NCI-H2029 (cell line): ENCODE data around the gene GRK6.
"Not testable (repeated sequence)": the region's sequence is repeated elsewhere in the genome, so short reads cannot be mapped to it uniquely, and the experiment has no call there.

Experiments used
- DNase-seq: peaks from one replicate; lab custom pipeline; 2025; lab: John Stamatoyannopoulos, UW

Gene GRK6

DNA sequence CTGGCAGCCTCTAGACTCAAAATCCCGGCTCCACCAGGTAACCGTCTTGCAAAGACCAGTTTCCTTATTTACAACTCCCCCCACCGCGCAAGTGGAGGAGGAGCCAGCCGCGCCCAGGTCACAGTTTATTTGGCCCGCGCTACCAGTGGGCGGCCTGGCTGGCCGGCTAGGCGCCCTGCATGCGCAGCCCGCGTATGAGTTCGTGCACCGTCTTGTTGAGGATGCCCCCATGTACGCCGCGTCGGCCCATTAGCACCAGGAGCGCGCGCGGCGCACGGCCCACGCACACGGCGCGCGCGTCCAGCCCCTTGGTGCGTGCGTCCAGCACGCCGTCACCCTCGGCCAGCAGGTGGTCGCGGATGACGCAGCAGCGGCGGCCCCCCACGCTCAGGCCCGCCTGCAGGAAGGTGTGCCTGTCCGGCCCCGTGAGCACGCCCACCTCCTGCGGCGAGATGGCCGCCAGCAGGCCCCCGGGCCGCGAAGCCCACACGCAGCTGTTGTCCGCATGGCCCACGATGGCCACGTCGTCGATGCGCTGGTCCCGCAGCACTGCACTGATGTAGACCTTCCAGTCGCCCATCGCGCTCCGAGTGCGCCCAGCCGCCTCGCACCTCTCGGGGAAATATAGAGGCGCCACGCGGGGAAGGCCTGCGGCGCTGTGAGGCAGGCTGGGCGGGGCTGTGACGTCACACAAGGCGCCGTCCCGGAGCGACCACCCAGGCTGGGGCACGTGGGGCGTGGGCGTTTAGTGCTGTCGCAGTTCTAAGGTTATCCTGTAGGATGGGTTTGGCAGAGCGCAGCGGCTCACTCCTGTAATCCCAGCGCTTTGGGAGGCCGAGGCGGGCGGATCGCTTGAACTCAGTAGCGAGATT, 26.2 kb upstream of the GRK6 start, which contains the start of gene PFN3:
Gene PFN3 (minus strand): TSS at position 665 of the 872 bp plus-strand sequence. CDS start 85 bp downstream, at position 580.
- no peak for DNase-seq

DNA sequence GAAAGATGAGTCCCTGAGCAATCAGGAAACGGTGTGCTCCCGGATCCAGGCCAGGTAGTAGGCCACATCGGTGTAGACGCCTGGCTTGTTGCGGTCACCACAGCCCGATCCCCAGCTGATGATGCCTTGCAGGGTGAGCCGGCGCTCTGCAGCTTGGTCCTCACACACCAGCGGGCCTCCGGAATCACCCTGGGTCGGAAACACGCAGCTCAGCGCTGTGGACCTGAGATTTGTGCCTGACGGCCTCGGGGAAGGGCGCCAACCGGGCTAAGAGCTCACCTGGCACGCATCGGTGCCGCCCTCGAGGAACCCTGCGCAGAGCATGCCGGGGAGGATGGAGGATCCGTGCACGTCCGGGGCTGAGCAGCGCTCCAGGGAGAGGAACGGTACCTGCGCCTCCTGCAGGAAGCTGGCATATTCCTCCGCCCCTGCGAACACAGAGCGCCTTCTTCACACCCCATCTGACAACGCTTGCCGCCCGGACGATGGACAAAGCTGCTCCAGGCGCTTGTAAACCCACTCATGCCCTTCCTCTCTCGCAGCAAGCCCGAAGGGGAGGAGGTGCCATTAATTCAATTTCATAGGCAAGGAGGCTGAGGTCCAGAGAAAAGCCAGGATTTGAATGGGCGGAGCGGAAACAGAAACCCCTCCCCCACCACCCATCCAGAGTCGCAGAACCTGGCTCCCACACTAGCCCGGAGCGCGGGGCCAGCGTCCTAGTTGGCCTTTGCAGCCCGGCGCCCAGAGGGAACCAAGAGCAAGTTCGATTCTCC, 24.0 kb upstream of the GRK6 start:
- DNase-seq, result peak; percentile 84

GRCh38 chr5:177403102-177403791, 23.2 kb upstream of the GRK6 start:
- no peak for DNase-seq

DNA sequence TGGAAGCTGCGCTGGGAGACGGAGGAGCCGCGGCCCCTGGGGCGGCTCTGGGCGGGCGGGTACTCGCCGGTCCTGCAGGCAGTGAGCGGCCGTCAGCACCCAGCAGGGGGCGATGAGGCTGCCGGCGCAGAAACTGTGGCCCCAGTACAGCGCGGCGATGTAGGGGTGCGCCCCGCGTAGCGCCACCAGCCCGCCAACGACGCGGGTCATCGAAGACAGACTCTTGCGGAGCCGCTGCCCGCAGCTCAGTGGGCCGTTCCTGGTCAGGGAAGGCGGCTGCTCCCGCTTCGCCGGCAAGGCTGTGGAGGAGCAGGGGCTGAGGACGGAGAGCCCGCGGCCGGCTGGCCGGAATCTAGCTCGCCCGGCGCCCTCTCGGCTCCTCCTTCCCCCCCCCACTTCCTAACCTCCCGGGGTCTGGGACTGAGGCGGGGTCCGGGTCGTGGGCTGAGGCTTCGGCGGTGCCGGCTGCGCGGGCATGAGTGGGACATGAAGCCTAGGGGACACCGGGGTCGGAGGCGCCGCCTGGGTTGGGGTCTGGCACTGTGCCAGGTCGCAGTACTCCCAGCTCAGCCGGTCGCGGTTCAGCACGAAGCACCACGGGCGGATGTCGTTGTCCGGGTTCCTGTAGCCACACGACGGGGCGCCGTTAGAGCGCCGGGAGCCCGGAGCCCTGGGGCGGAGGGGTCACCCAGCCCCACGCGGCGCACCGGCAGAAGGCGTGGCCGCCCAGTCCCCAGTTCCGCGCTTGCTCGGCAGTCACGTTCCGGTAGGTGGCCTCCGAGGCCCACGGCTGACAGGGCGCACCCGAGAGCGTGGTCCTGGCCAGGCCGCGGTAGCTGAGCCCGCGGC, 22.5 kb upstream of the GRK6 start:
- DNase-seq, result peak; percentile 68

DNA sequence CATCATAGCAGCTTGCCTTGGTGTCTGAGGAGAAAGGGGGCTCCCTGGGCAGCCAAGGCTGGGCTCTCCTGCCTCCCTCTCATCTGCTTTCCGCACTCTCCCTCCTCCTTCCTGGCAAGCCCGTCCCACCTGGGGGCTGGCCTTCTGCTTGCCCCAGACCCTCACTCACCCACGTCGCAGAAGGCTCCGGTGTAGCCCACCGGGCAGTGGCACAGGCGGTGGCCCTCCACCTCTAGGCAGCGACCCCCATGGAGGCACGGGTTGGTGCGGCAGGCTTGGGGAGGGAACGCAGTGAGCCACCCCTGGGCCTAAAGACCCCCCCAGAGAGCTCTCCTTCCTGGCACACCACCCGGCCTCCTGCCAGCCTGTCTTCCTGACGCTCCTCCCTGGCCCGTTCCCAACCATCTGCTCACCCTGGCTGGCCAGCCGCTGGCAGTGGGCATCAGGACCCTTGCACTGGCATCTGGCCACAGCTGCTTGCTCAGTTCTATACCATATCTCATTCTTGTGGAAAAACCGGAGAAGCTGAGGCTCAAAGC, 21.8 kb upstream of the GRK6 start:
- no peak for DNase-seq

GRCh38 chr5:177405312-177405711, 21.2 kb upstream of the GRK6 start:
- no peak for DNase-seq

GRCh38 chr5:177405805-177406204, 20.7 kb upstream of the GRK6 start:
- DNase-seq, result no peak

GRCh38 chr5:177409043-177409801, 17.3 kb upstream of the GRK6 start, which contains the start of gene F12:
F12 (minus strand) TSS chr5:177409564; CDS start chr5:177409527, 37 bp downstream.
- no peak for DNase-seq

- no peak for DNase-seq
These were observed 15.9 kb upstream of the GRK6 start for GRCh38 chr5:177410575-177410974.

- no peak for DNase-seq
These were observed 13.8 kb upstream of the GRK6 start for GRCh38 chr5:177412603-177413233.

DNA sequence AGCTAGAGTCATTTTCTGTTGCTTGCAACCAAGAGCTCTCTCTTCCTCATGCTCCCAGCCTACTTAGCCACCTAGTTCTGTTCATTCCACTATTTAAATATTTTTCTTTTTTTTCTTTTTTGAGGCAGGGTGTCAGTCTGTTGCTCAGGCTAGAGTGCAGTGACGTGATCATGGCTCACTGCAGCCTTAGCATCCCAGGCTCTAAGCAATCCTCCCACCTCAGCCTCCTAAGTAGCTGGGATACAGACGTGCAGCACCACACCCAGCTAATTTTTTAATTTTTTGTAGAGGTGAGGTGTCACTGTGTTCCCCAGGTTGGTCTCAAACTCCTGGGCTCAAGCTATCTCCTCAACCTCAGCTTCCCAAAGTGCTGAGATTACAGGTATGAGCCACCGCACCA, 12.0 kb upstream of the GRK6 start:
- DNase-seq, result no peak

GRCh38 chr5:177417081-177417480, 9.4 kb upstream of the GRK6 start:
- not testable (repeated sequence) for DNase-seq

GRCh38 chr5:177419046-177419445, 7.4 kb upstream of the GRK6 start:
- DNase-seq, result no peak

DNA sequence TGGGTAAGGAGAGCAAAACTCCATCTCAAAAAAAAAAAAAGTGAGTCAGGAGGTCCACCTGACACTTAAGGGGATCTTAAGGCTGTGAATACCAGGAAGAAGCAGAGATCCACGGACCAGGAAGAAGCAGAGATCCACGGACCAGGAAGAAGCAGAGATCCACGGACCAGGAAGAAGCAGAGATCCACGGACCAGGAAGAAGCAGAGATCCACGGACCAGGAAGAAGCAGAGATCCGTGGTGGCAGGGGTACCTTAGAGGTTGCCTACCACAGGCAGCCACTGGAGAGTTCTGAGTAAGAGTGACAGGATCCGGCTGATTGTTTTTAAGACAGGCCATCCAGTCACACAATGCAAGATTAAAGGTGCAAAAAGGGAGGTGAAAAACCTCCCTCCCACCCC, 6.0 kb upstream of the GRK6 start:
- DNase-seq, result not testable (repeated sequence)

DNA sequence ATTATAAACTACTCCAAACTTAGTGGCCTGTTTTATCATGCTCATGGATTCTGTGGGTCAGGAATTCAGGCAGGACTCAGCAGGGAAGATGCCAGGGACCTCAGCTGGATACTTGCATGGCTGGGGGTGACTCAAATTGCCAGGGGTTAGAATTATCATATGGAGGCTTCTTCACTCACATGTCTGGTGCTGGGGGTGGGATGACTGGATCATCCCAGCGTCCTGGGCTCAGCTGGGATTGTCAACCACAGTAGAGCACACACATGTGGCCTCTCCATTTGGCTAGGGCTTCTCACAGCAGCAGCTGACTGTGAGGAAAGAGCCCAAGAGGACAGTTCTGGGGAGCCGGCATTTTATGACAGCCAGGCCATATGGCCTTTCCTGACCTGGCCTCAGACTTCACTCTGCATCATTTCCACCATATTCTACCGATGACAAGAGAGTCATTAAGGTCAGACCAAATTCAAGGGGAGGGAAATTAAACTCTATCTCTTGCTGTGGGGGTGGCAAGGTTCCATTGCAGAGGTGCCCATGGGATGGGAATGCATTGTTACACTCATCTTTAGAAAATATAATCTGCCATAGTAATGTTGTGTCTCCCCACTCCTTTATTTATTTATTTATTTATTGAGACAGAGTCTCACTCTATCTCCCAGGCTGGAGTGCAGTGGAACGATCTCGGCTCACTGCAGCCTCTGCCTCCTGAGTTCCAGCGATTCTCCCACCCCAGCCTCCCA, 5.2 kb upstream of the GRK6 start:
- DNase-seq, result no peak

DNA sequence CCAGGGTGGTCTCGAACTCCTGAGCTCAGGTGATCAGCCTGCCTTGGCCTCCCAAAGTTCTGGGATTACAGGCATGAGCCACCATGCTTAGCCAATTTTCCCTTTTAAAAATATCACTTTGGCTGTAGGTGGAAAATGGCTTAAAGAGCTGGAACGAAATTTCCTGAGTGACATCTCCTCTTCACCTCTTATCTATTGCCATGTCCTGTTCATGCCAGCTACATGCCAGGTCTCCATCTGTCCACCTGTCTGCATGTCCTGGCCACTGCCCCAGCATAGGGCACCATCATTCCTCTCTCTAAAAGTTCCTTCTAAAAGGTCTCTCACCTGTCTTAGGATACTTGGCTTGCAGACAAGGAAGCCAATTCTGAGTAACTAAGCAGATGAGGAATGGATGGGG, 2.8 kb upstream of the GRK6 start:
- no peak for DNase-seq

DNA sequence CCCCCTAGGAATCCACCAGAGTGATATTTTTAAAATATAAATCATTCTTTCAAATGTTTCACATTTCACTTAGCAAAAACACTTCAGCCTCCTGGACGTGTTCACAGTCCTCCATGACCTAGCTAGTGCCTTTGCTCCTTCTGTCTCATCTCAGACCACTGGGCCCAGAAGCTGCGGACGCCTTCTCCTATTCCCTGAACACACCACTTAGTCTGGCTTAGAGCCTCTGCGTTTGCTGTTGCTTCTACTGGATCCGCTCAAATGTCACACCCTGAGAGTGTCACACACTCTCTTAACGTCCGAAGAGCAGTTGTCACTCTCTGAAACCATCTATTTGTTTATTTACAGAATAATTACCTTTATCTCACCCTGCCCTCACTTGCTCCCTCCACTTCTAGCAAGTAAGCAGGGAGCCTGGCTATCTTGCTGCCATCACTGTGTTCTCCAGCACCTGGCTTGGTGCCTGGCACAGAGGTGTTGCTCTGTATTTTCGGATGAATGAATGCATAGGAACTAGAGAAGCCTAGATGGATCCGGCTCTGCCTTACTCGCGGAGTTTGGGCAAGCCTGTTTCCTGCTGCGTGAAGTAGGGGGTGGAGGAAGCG, 1.2 kb upstream of the GRK6 start:
- DNase-seq, result peak; percentile 84

DNA sequence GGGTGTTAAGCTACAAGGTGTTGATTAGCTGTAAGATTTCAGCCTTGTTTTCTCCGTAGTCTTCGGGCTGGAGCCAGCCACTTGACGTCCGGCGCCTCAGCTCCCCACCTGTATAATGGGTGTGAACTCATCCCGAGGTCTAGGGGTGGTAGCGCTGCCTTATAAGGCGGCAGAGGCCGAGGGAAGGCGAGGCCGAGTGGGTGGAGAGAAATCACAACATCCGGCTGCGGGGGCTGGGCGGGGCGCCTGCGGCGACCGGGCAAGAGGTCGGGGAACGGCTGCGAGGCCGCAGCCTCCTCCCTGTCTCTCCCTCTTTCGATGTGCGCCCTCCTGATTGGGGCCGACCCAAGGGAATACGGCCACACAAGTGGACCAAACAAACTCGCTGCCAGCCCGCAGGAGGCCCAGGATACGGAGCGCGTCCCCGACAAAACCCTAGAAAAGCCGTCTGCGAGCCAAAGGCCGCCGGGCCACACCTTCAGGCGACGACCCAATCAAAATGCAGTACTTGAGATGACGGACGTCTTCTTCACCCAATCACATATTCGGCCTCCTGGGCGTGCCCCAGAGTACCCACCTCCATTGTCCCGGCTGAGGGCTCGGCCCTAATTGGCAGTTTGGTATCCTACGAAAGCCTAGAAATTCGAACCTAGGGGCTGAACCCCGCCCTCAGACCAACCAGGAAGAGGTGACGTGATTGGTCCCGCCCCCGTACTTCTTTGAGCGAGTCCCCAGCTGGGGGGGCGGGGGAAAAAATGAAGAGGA, 493 bp upstream of the GRK6 start:
- DNase-seq, result peak; percentile 100
